IPS DF 6.9 (cell line): ENCODE results near the gene WDR41.
"Not testable (repeated sequence)": the region's sequence is repeated elsewhere in the genome, so short reads cannot be mapped to it uniquely, and the experiment has no call there.

Source experiments
- DNase-seq: peaks from one replicate; pipeline ENCODE4 v3.0.0-alpha.2; 2013; ENCODE audit warnings: low read depth, low spot score
- H3K27ac ChIP-seq: one replicate; pipeline ENCODE4 v1.5.1; 2013; ENCODE audit warnings: low read length, control low read depth
- H3K27me3 ChIP-seq: 2 replicates; pipeline ENCODE4 v1.6.1; 2013; ENCODE audit warnings: mild to moderate bottlenecking, low read length; ENCODE audit not compliant: control insufficient read depth, insufficient read depth
- H3K36me3 ChIP-seq: 2 replicates; pipeline ENCODE4 v1.6.1; 2013; ENCODE audit warnings: low read length; ENCODE audit not compliant: control insufficient read depth, insufficient read depth
- H3K4me1 ChIP-seq: 2 replicates; pipeline ENCODE4 v1.6.1; 2013; ENCODE audit warnings: low read length; ENCODE audit not compliant: control insufficient read depth, insufficient read depth
- H3K4me3 ChIP-seq: 2 replicates; pipeline ENCODE4 v1.5.1; 2013; ENCODE audit warnings: mild to moderate bottlenecking, low read length
- H3K9me3 ChIP-seq: 2 replicates; pipeline ENCODE4 v1.6.1; 2013; ENCODE audit warnings: low read length, inconsistent platforms; ENCODE audit not compliant: control insufficient read depth, insufficient read depth
- WGBS: extraction: QIAGEN DNeasy Blood & Tissue Kit; methylation state at CpG from one replicate; pipeline ENCODE4 v1.1.7; 2013; ENCODE audit warnings: mixed read lengths, missing lambda C conversion rate; ENCODE audit not compliant: insufficient read length, insufficient coverage; 5-methylcytosine and 5-hydroxymethylcytosine counted together

Gene WDR41

GRCh38 chr5:77490741-77491344 is 1.3 kb downstream of the WDR41 start:
- DNase-seq: not testable (repeated sequence)
- WGBS: no CpG with 5 or more reads among the region's 11 CpGs

GRCh38 chr5:77486344-77486962 is 5.7 kb downstream of the WDR41 start:
- H3K9me3 ChIP-seq: no peaks in the 10 kb centered on the region
- H3K27ac ChIP-seq: no peak overlapping the region
- WGBS: no CpG with 5 or more reads among the region's 4 CpGs
- H3K4me3 ChIP-seq: no peak overlapping the region
- H3K4me1 ChIP-seq: no peaks in the 10 kb centered on the region
- H3K36me3 ChIP-seq: no peaks in the 10 kb centered on the region; the same call in 1 of the 2 replicates
- H3K27me3 ChIP-seq: no peaks in the 10 kb centered on the region
- no peak for DNase-seq

More at GRCh38 chr5:77490741-77491344, 1.3 kb downstream of the WDR41 start:
- H3K27me3 ChIP-seq, H3K27ac ChIP-seq, H3K9me3 ChIP-seq, H3K4me1 ChIP-seq, H3K36me3 ChIP-seq: not testable (repeated sequence)
- H3K4me3 ChIP-seq: peak overlapping the region; percentile 90; the same call in 1 of the 2 replicates

GRCh38 chr5:77483682-77484081 is 8.4 kb downstream of the WDR41 start:
- no peaks in the 10 kb centered on the region for H3K9me3 ChIP-seq
- no peak overlapping the region for H3K27ac ChIP-seq
- no peak overlapping the region for H3K4me3 ChIP-seq
- DNase-seq: no peak
- no peaks in the 10 kb centered on the region for H3K27me3 ChIP-seq
- no peaks in the 10 kb centered on the region; the same call in 1 of the 2 replicates for H3K36me3 ChIP-seq
- H3K4me1 ChIP-seq: no peaks in the 10 kb centered on the region
- no CpG with 5 or more reads among the region's 2 CpGs for WGBS

- not testable (repeated sequence) for H3K27me3 ChIP-seq, DNase-seq, H3K36me3 ChIP-seq, H3K4me1 ChIP-seq, H3K9me3 ChIP-seq, H3K4me3 ChIP-seq, H3K27ac ChIP-seq
- no CpG with 5 or more reads among the region's 11 CpGs for WGBS
These were observed 17.1 kb downstream of the WDR41 start for GRCh38 chr5:77475041-77475440.

- not testable (repeated sequence) for DNase-seq, H3K36me3 ChIP-seq, H3K9me3 ChIP-seq, H3K4me3 ChIP-seq, H3K27me3 ChIP-seq, H3K4me1 ChIP-seq, H3K27ac ChIP-seq
- no CpG with 5 or more reads among the region's 3 CpGs for WGBS
These were observed 23.2 kb downstream of the WDR41 start for GRCh38 chr5:77468875-77469274.

GRCh38 chr5:77463905-77464304 is 28.2 kb downstream of the WDR41 start:
- no peaks in the 10 kb centered on the region for H3K36me3 ChIP-seq
- no peak overlapping the region for H3K27ac ChIP-seq
- WGBS: no CpG with 5 or more reads among the region's 1 CpG
- H3K4me1 ChIP-seq: no peaks in the 10 kb centered on the region
- no peaks in the 10 kb centered on the region for H3K27me3 ChIP-seq
- H3K4me3 ChIP-seq: no peak overlapping the region
- DNase-seq: no peak
- no peaks in the 10 kb centered on the region for H3K9me3 ChIP-seq

- Histone ChIP-seq H3K27ac (no peak overlapping the region), H3K4me1 (no peaks in the 10 kb centered on the region), H3K36me3 (no peaks in the 10 kb centered on the region), H3K4me3 (no peak overlapping the region), H3K27me3 (no peaks in the 10 kb centered on the region), H3K9me3 (no peaks in the 10 kb centered on the region)
- no peak for DNase-seq
- WGBS: no CpG with 5 or more reads among the region's 5 CpGs
These were observed 30.8 kb downstream of the WDR41 start for GRCh38 chr5:77461287-77461686.

- no peak overlapping the region for H3K27ac ChIP-seq
- DNase-seq: no peak
- H3K4me1 ChIP-seq: no peaks in the 10 kb centered on the region
- no CpG with 5 or more reads among the region's 3 CpGs for WGBS
- H3K9me3 ChIP-seq: no peaks in the 10 kb centered on the region
- no peak overlapping the region for H3K4me3 ChIP-seq
- no peaks in the 10 kb centered on the region for H3K27me3 ChIP-seq
- H3K36me3 ChIP-seq: no peaks in the 10 kb centered on the region
These were observed 38.0 kb downstream of the WDR41 start for GRCh38 chr5:77454123-77454522.

- no peaks in the 10 kb centered on the region for H3K36me3 ChIP-seq
- H3K27me3 ChIP-seq: no peaks in the 10 kb centered on the region
- H3K4me3 ChIP-seq: no peak overlapping the region
- no peak overlapping the region for H3K27ac ChIP-seq
- WGBS: no CpG with 5 or more reads among the region's 1 CpG
- H3K9me3 ChIP-seq: no peaks in the 10 kb centered on the region
- no peaks in the 10 kb centered on the region for H3K4me1 ChIP-seq
- DNase-seq: no peak
These were observed 39.8 kb downstream of the WDR41 start for GRCh38 chr5:77452351-77452750.

- no peak overlapping the region for H3K27ac ChIP-seq
- no peak for DNase-seq
- no CpG with 5 or more reads among the region's 2 CpGs for WGBS
These were observed 42.1 kb downstream of the WDR41 start for GRCh38 chr5:77449981-77450380.

GRCh38 chr5:77449277-77449676 is 42.8 kb downstream of the WDR41 start:
- no peak for DNase-seq
- H3K27ac ChIP-seq: no peak overlapping the region
- H3K4me1 ChIP-seq: no peaks in the 10 kb centered on the region
- WGBS: no CpG with 5 or more reads among the region's 1 CpG
- H3K27me3 ChIP-seq: no peaks in the 10 kb centered on the region
- H3K9me3 ChIP-seq: no peaks in the 10 kb centered on the region
- no peaks in the 10 kb centered on the region for H3K36me3 ChIP-seq
- no peak overlapping the region for H3K4me3 ChIP-seq

More at GRCh38 chr5:77449981-77450380, 42.1 kb downstream of the WDR41 start:
- Histone ChIP-seq H3K9me3 (no peaks in the 10 kb centered on the region), H3K4me3 (no peak overlapping the region), H3K4me1 (no peaks in the 10 kb centered on the region), H3K27me3 (no peaks in the 10 kb centered on the region), H3K36me3 (no peaks in the 10 kb centered on the region)
